AG08396 (cell line): ENCODE results near the gene FASN.

ENCODE experiments used
- DNase-seq: peaks from one replicate; pipeline ENCODE4 v3.0.0; 2012; ENCODE audit warnings: low spot score, mixed read lengths

Gene FASN

DNA sequence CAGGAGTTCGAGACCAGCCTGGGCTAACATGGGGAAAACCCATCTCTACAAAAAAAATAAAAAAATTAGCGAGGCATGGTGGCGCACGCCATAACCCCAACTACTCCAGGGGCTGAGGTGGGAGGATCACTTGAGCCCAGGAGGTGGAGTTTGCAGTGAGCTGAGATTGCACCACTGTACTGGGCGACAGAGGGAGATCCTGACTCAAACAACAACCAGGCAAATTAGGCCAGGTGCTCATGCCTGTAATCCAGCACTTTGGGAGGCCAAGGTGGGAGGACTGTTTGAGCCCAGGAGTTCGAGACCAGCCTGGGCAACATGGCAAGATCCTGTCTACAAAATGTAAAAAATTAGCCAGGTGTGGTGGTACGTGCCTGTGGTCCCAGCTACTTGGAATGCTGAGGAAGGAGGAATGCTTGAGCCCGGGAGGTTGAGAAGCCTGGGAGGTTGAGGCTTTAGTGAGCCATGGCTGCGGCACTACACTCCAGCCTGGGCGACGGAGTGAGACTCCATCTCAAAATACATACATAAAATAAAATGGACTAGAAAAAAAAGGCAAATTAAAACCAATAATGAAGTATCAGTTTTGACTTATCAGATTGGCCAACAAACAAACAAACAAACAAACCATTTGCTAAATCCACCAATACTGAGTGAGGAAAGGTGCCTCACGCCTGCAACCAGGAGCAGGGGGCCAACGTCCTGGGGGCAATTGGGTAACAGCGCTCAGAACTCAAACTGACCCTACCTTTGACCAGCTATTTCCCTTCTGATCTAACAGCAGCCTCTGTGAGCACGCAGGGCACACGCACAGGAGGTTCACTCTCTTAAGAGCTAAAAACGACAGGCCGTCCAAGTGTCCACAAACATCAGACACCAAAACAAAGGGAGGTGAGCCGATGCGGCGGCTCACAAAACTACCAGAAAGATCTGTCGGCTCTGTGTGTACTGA is 19.4 kb upstream of the FASN start:
- no peak for DNase-seq

DNA sequence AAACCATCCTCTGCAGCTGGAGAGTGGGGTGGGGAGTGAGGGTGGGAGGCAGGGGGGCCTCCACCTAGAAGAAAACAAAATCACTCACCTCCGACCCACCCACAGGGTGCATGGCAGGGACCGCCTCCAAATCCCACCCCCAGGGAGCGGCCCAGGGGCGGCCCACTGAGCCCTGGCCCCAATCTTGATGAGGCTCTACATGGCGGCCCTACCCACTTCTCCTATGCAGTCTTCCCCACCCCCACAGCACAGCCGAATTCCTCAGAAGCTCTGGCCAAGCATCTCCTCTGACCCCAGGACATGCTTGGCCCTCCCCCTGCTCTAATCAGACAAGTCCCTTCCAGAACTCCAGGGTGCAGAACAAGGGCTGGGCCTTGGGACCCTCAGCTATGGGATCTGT is 18.2 kb upstream of the FASN start:
- DNase-seq = no peak

- no peak for DNase-seq
Observed at GRCh38 chr17:82114872-82115271, 16.8 kb upstream of the FASN start.

DNA sequence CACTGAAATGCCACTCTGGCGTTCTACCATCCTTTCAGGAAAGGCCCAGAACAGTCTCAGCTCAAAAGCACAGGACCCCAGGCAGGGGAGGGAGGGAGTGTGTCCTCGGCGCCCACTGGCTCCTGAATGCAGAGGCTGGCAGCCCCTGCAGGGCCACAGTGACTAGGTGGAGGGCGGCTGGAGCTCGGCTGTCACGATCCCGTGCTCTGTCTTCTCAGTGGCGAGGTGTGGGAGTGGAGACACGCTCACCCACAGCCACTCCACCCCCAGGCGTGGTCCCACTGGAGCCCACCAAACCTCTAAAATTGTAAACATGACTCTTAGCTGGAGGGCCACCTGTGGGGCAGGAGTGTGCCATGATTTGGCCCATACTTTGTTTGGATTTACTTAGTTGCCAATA is 16.4 kb upstream of the FASN start:
- no peak for DNase-seq

- no peak for DNase-seq
Observed at GRCh38 chr17:82113941-82114340, 15.9 kb upstream of the FASN start.

- no peak for DNase-seq
Observed at GRCh38 chr17:82113422-82113821, 15.4 kb upstream of the FASN start.

GRCh38 chr17:82112914-82113311 is 14.9 kb upstream of the FASN start:
- DNase-seq = no peak

DNA sequence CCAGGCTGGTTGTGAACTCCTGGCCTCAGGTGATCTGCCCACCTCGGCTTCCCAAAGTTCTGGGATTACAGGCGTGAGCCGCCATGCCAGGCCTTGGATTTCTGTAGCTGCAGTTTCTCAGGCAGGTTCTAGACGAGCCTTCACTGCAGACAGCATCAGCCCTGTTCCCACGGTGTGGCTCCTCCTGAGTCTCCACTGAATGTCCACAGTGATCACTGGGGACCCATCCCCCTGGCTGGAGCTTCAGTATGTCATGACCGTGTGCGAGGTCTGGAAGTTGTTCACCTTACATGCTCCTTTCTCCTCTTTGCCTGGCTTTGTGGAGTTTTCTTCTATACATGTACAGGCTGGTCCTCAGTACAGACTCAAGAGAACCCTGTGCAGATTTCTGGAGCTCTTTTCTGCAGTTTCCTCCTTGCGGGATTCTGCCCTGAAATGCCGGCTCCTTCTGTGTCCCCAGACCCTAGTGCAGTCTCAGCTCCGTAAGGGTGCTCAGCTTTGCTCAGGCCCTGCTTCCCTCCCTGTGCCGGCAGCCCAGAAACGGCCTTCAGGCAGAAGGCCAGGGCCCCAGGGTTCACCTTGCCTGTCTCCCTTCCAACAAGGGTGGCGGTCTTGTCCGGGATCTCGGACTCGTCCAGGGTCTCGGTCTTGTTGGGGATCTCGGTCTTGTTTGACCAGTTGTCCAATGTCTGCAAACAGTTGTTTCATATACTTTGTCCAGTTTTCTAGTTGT is 14.3 kb upstream of the FASN start:
- no peak for DNase-seq

DNA sequence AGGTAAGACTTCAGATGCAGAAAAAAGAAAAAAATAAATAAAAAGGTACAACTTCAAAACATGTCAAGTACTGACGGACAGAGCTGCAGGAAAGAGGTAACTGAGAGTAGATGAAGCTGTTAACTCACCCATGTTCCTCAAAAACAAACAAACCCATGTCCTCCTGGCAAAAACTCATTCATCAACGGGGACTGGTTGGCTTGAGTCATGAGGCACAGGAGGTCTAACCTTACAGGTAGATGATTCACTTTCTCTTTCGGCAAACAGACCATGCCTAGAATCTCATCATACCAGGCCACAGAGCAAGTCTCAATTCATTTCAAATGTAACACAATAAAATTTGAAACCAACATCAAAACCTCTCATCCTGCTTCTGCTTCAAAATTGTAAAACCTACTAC is 12.3 kb upstream of the FASN start:
- DNase-seq = no peak

GRCh38 chr17:82108961-82109475 is 11.0 kb upstream of the FASN start:
- DNase-seq = no peak

DNA sequence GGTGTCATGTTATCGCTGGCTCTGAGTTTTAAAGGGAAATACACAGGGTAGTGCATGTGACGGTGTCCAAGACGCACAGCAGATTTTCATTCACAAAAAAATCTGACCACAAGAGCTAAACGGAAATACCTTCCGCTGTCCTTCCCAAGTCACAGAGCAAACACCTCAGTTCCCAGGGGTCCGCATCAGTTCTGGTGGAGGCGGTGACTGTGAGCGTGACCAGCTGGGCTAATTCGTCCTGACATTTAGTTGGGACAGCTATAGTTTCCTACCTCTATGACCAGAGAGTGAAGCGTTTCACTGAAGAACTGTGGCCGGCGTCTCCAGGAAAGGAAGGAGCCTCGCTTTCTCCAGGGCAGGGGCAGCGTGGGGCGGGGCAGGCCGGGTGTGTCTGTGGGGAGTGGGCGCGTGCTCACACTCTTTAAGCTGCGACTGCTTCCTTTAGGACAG is 10.5 kb upstream of the FASN start:
- DNase-seq = no peak

DNA sequence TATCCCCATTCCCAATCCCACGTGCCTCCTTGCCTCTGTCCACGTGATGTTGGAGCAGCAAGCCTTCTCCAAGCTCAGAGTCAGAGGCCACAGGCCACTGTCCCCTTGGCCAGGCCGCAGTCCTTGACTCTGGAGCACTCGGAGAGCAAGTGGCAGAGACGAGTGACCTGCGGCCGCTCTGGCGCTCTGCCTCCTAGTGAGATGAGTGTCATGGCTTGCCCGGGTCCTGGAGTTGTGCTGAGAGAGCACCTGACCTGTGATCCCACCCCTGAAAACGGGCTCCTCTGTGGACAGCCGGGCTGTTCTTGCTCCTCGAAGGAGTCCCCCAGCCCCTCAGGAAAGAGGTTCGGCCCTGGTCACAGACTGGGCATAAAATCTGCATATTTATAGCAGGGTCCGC is 10.0 kb upstream of the FASN start:
- no peak for DNase-seq

GRCh38 chr17:82107341-82107860 is 9.4 kb upstream of the FASN start:
- DNase-seq = peak; percentile 49

GRCh38 chr17:82106688-82107305 is 8.8 kb upstream of the FASN start:
- no peak for DNase-seq

DNA sequence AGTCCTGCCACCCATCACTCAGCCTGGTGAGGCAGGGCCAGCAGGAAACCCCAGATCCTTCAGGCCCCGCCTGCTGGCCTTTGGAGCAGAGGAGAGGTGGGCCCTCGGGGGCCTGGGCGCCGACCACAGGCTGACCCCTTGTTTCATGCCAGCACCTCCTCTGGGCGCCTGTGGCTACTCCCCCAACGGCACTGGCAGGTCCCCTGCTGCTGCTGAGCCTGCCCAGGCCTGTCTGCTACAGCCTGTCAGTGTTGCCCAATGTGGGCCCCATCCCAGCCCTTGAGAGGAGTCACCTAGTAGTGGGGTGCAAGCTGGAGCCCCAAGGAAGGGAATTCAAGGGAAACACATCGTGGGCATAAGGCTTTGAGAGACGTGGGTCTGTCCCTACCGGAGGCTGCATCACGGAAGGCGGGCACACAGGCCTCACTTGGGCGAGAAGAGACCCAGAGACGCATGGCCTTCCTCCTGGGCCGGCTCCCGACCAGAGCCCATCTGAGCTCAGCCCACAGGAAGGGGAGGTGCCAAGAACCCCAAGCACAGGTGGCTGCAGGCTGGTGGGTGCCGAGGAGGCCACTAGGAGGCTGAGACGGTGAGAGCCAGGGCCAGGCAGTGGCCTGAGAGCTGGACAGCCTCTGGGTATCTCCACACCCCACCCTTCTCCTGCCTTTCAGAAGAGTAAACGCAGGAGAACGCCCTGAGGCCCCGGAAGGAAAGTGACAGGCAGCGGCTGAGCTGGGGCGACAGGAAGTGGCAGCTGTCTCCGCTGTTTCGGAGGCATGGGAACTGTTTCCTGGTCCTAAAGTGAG is 8.0 kb upstream of the FASN start:
- DNase-seq = peak; percentile 75

DNA sequence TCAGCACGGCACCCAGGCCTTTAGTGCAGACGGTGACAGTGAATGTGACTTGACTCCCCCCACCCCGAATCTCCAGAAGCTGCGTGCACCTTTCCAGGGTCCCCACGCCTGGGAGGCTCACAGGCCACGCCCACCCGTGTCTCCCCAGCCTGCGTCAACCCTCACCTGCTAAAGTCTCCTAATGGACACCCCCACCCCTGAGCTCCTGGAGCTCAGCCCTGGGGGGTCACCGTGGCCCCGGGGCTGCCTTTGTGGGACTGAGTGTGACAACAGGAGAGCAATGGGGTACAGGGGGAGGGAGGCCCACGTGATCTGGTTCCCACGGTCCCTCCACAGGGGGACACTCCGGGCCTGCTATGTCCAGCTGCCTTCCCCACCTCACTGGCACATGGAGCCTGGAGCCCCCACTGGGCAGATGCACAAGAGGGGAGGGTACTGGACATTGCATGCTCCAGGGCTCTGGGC is 7.4 kb upstream of the FASN start:
- no peak for DNase-seq

DNA sequence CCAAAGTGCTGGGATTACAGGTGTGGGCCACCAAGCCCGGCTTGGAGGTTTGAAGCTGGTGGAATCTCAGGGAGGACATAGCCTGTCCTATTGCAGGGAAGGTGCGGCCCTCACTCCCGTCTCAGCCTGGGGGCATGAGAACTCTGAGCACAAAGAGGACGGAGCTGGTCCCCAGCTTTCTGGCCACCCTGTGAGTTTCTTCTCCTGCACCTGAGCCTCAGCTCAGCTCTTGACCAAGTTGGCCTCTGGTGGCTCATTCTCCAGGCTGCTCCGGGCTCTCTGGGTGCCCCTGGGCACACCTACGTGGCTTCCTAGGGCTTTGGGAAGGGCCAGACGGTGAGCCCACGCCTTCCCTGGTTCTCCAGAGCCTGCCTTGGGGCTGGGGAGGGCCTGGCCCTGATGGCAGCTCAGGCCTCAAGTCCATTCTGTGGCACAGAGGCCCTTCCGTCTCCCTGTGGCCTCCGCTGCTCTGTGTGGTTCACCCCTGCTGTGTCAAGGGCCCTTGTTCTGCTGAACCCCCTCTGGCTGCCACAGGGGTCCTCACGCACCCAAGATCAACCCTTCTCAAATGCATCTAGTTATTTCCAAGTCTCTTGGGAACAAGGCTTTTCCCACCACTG is 6.9 kb upstream of the FASN start:
- DNase-seq = no peak

DNA sequence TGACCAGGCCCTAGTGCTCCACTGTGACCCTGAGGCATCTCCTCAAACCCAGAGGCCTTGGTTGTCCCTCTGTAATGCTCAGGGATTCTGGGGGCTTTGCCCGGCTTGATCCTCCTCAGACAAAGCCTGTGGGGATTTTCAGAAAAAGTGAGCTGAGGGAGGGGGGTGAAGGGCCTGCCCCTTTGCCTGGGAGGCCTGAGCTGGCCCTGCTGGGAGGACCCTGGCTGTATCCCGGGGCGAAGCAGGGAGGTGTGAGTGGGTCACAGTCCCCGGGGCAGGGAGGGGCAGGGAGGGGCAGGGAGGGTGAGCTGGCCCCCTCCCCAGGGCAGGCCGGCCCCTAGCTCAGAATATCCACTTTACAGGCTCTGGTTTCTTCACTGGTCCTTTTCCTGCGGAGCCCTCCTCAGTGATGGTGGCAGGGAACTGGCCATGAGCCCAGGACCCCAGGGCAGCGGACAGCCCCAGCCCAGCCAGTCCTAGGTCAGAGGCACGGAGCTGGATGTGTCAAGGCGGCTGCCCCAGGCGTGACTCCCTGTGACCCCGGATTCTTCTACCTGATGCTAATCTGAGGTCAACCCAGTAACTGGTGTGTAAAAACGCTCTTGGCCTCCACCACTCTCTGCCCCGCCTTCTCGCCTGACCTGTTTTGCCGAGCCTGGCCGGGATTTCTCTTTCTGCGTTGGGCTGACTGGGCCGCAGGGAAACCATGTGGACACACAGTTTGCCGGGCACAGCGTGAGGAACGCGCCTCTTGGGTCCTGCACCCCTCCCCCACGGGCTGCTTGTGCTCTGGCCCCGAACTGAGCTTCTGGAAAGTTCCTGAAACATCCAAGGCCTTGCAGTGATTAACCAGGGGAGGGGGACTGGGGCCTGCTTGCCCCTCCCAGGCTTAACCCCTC is 5.8 kb upstream of the FASN start:
- DNase-seq = no peak

GRCh38 chr17:82101767-82102679 is 4.0 kb upstream of the FASN start:
- no peak for DNase-seq
